Esophagus muscularis mucosa (tissue), 4 donors: ENCODE data around the gene UBE2G2.

Source experiments
- EP300 ChIP-seq: sonication (generic); formaldehyde crosslinking; IDR thresholded peaks from one replicate; pipeline ENCODE4 v1.6.1; 2017; ENCODE audit warnings: antibody characterized with exemption
- POLR2A ChIP-seq: fragments of 450-650 bp; IDR thresholded peaks from one replicate; pipeline ENCODE4 v1.6.1; 2017; ENCODE audit warnings: antibody characterized with exemption, moderate library complexity, mild to moderate bottlenecking, low read depth
- POLR2AphosphoS5 ChIP-seq, 2 donors: sonication (generic); formaldehyde crosslinking; IDR thresholded peaks; one replicate each; pipeline ENCODE4 v1.6.1; 2017; ENCODE audit warnings: antibody characterized with exemption in 2 of 2
- TF ChIP-seq, protein P1 (sequence below), 3 experiments: fragments of 200-600 bp in 2 of 3; fragments of 450-650 bp in 1 of 3; sonication (generic) in 2 of 3; IDR thresholded peaks; one replicate each; pipeline ENCODE4 v1.5.1; 2017 to 2019; ENCODE audit warnings: antibody characterized with exemption in 3 of 3, mild to moderate bottlenecking in 2 of 3, moderate library complexity in 1 of 3

DNA sequence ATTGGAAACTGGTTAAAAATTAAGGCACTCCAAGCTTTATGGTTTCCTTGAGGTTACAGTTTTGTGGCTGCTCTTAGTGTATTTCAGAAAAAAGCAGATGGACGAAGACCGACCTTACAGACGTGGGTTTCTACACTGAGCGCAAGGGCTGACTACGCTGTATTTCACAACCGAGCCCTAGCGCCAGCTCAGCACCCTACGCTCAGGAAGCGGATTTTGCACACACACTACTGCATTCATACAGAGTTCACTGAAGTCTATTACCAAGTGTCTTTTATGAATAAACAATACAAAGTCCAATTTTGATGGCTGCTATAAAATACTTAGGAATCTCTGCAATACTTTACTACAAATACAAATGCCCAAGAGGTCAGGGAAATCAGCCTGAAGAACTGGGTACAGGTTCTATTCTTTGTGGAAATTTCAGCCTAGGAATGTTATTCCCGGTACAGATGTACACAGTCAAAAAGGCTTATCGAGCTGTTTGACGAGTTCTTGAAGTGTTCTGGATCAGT lies 48.1 kb upstream of the UBE2G2 start:
- TF ChIP-seq, protein P1, sequence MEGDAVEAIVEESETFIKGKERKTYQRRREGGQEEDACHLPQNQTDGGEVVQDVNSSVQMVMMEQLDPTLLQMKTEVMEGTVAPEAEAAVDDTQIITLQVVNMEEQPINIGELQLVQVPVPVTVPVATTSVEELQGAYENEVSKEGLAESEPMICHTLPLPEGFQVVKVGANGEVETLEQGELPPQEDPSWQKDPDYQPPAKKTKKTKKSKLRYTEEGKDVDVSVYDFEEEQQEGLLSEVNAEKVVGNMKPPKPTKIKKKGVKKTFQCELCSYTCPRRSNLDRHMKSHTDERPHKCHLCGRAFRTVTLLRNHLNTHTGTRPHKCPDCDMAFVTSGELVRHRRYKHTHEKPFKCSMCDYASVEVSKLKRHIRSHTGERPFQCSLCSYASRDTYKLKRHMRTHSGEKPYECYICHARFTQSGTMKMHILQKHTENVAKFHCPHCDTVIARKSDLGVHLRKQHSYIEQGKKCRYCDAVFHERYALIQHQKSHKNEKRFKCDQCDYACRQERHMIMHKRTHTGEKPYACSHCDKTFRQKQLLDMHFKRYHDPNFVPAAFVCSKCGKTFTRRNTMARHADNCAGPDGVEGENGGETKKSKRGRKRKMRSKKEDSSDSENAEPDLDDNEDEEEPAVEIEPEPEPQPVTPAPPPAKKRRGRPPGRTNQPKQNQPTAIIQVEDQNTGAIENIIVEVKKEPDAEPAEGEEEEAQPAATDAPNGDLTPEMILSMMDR (IDR thresholded peaks at IDR 0.05): no peak
- TF ChIP-seq POLR2A: no peak
- TF ChIP-seq POLR2AphosphoS5 (IDR thresholded peaks at IDR 0.05): no peak
- no peak for TF ChIP-seq EP300
